AG09319 (cell line): ENCODE results near the gene NR2C2AP.

Source experiments
- DNase-seq: peaks from one replicate; pipeline ENCODE4 v3.0.0-alpha.2; 2010; ENCODE audit warnings: low read depth; ENCODE audit errors: extremely low read depth
- TF ChIP-seq, protein P1 (sequence below): IDR thresholded peaks from 2 replicates; pipeline ENCODE4 v1.5.1; 2011; ENCODE audit warnings: low read depth, mild to moderate bottlenecking, inconsistent platforms, low read length, moderate library complexity

The NR2C2AP gene

DNA sequence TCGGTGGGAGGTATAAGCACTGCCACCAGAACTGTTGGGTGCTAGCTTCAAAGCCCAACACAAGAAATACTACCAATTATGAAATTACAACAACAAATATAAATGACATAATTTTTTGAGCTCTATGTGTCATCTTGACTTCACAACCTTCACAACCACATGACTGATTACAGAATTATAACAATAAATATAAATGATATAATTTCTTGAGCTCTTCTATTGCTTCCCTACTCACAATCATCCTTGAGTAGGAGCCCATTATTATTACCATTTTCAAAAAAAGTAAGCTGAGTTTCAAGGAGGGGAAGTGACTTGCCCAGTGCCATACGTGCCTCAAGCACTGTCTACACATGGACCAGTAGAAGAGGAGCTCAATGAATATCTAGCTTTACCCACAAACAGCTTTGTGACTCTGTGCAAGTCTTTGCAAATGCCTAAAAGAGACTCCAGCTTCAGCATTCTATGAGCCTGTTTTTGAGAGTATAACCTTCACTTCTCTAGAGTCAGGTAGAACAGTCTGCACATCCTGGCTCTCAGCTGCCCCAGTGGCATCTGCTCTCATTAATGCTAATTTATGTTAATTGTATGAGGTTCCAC lies 31.1 kb upstream of the NR2C2AP start:
- no peak for DNase-seq
- TF ChIP-seq, protein P1, sequence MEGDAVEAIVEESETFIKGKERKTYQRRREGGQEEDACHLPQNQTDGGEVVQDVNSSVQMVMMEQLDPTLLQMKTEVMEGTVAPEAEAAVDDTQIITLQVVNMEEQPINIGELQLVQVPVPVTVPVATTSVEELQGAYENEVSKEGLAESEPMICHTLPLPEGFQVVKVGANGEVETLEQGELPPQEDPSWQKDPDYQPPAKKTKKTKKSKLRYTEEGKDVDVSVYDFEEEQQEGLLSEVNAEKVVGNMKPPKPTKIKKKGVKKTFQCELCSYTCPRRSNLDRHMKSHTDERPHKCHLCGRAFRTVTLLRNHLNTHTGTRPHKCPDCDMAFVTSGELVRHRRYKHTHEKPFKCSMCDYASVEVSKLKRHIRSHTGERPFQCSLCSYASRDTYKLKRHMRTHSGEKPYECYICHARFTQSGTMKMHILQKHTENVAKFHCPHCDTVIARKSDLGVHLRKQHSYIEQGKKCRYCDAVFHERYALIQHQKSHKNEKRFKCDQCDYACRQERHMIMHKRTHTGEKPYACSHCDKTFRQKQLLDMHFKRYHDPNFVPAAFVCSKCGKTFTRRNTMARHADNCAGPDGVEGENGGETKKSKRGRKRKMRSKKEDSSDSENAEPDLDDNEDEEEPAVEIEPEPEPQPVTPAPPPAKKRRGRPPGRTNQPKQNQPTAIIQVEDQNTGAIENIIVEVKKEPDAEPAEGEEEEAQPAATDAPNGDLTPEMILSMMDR: no peak

DNA sequence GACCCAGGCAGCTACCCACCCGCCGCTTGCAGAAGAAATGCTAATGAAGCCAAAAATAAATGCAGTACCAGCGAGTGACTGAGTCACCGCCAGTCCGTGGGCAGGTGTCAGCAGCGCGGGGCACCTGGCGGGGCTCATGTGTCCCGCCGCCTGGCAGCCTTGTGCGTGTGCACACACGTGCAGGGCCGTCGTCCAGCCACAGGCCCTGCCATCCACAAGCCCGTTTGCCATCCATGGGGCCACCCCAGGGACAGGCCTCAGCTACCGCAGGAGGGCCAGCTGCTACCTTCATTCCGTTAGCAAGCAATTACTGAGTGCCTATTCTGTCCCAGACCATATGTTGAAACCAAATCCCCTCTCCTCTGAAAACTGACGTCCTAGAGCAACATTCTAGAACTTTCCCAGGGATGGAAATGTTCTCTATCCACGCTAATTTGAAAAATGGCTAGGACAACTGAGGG lies 29.1 kb upstream of the NR2C2AP start:
- no peak for DNase-seq
- TF ChIP-seq, protein P1: no peak

DNA sequence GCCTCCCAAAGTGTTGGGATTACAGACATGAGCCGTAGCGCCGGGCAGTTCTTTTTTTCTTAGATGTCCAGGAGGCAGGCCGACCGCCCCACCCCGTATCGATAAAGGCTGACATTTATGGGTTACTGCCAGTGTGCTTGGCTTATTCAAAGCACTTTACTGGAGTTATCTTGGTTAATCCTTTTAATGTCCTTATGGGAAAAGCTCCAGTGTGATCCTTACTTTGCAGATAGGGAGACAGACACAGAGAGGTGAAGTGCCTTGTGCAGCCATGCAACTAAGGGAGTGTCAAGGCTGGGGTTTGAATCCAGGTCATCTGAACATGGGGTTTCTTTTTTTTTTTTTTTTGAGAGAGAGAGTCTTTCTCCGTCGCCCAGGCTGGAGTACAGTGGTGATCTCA lies 27.8 kb upstream of the NR2C2AP start:
- DNase-seq: no peak
- TF ChIP-seq, protein P1: no peak

DNA sequence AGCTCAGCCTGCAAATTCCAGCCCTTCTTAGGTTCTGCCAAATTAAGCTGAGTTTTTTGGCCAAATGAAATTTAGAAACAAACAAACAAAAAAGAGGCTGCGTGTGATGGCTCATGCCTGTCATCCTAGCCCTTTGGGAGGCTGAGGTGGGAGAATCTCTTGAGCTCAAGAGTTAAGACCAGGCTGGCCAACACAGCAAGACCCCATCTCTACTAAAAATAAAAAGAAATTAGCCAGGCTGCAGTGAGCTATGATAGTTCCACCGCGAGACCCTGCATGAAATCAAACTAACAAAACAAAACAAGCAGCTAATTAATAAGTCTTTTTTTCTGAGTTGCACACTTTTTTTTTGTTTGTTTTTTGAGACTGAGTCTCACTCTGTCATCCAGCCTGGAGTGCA lies 26.5 kb upstream of the NR2C2AP start:
- TF ChIP-seq, protein P1: no peak
- DNase-seq: no peak

DNA sequence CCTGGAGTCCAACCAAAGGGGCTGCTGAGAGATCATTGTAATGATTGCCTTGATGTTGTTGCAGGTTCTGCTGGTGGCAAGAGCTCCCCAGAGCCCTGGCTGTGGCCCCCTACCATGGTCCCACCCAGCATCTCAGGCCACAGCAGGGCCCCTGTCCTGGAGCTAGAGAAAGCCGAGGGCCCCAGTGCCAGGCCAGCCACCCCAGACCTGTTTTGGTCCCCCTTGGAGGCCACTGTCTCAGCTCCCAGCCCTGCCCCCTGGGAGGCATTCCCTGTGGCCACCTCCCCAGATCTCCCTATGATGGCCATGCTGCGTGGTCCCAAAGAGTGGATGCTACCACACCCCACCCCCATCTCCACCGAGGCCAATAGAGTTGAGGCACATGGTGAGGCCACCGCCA lies 24.0 kb upstream of the NR2C2AP start:
- TF ChIP-seq, protein P1: no peak
- DNase-seq: no peak

DNA sequence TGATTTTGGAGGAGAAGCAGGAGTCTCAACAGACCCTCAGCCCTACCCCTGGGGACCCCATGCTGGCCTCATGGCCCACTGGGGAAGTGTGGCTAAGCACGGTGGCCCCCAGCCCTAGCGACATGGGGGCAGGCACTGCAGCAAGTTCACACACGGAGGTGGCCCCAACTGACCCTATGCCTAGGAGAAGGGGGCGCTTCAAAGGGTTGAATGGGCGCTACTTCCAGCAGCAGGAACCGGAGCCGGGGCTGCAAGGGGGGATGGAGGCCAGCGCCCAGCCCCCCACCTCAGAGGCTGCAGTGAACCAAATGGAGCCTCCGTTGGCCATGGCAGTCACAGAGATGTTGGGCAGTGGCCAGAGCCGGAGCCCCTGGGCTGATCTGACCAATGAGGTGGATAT lies 23.4 kb upstream of the NR2C2AP start:
- no peak for DNase-seq

DNA sequence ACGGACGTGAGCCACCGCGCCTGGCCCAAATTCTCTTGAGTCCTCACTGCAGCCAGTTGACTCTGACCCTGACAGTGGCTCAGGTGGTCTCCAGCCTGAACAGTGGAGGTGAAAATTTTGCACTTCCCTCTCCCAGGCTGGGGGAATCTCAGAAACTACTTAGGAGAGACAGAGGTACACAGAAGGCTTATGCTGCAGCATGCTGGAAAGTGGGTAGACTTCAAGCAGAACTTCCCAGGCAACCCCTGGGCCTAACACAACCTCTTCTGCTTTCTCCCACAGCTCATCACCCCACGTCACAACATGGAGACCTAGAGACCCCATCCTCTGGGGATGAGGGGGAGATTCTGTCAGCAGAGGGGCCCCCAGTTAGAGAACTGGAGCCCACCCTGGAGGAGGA lies 23.0 kb upstream of the NR2C2AP start:
- TF ChIP-seq, protein P1: no peak
- no peak for DNase-seq

More for the DNA sequence above, 23.4 kb upstream of the NR2C2AP start:
- TF ChIP-seq, protein P1: no peak
